MCF 10A (cell line): ENCODE data around the gene C1QTNF3. TPM values are rescaled to one million over a fixed set of nuclear protein-coding genes. Genes with fewer than 3 reads are reported as not detected.

Experiments
- BruUV-seq: library from RNA; stranded (reverse); fragments of 400-500 nt; replicated peaks from 2 replicates; lab custom pipeline; 2021; lab: Mats Ljungman, UMichigan
- CTCF ChIA-PET: fragments of 300-600 bp; sonication (Branson Sonifier 250); formaldehyde crosslinking; extraction: SDS; loops from one replicate; lab custom pipeline; 2021; ENCODE audit warnings: antibody characterized with exemption, inconsistent platforms; lab: Yijun Ruan, JAX
- POLR2A ChIA-PET: fragments of 300-600, 350-650 bp; sonication (Branson Sonifier 250); formaldehyde crosslinking; extraction: SDS; loops from one replicate; lab custom pipeline; 2020; ENCODE audit warnings: antibody characterized with exemption, inconsistent platforms; lab: Yijun Ruan, JAX
- DNase-seq: peaks from one replicate; pipeline ENCODE4 v3.0.0-alpha.2; 2018; ENCODE audit not compliant: unreplicated experiment
- H3K27ac Mint-ChIP-seq: one replicate; pipeline ENCODE4 v1.8.0; 2022; ENCODE audit warnings: mild to moderate bottlenecking, low read depth, mixed read lengths; ENCODE audit not compliant: unreplicated experiment
- H3K27me3 Mint-ChIP-seq: one replicate; pipeline ENCODE4 v1.8.0; 2022; ENCODE audit warnings: mixed read lengths; ENCODE audit not compliant: insufficient read depth, unreplicated experiment
- H3K36me3 Mint-ChIP-seq: one replicate; pipeline ENCODE4 v1.8.0; 2022; ENCODE audit warnings: mild to moderate bottlenecking, moderate library complexity, mixed read lengths; ENCODE audit not compliant: insufficient read depth, unreplicated experiment
- H3K4me1 Mint-ChIP-seq: one replicate; pipeline ENCODE4 v1.8.0; 2022; ENCODE audit warnings: mixed read lengths; ENCODE audit not compliant: insufficient read depth, unreplicated experiment
- H3K4me3 Mint-ChIP-seq: one replicate; pipeline ENCODE4 v1.8.0; 2022; ENCODE audit warnings: mild to moderate bottlenecking, moderate library complexity, mixed read lengths; ENCODE audit not compliant: unreplicated experiment
- H3K9me3 Mint-ChIP-seq: one replicate; pipeline ENCODE4 v1.8.0; 2022; ENCODE audit warnings: mixed read lengths; ENCODE audit not compliant: unreplicated experiment
- intact Hi-C: fragments of 100-400 bp; cut with micrococcal nuclease; formaldehyde crosslinking; loops from 2 replicates; pipeline ENCODE4 v1.14.1; 2022
- total RNA-seq: library from RNA; stranded (reverse); gene quantifications from 2 replicates; pipeline ENCODE4 v1.2.3, GENCODE V29; 2022
- TF ChIP-seq, protein P1 (sequence below): fragments of 200-600 bp; IDR thresholded peaks from one replicate; pipeline ENCODE4 v1.8.0; 2022; ENCODE audit warnings: antibody characterized with exemption, mild to moderate bottlenecking; ENCODE audit not compliant: unreplicated experiment

Gene C1QTNF3
- total RNA-seq, 1 experiment from 2014 or later = 0.49 TPM

DNA sequence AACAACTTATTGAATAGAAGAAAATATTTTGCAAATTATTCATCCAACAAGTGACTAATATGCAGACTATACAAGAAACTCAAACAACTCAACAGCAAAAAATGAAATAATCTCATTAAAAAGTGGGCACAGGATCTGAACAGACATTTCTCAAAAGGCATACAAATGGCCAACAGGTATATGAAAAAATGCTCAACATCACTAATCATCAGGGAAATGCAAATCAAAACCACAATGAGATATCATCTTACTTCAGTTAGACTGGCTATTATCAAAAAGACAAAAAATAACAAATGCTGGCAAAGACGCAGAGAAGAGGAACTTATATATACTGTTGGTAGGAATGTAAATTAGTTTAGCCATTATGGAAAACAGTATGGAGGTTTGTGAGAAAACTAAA lies 33.4 kb downstream of the C1QTNF3 start:
- no peak for DNase-seq
- POLR2A ChIA-PET = interaction anchor here (1.5 to 1.6 kb wide), 2 partner anchors 22 to 53 kb away, joined by 3 to 6 read pairs; no protein-coding TSS in a partner anchor
- no TSS peak for BruUV-seq
- intact Hi-C loops = no loop called here
- TF ChIP-seq, protein P1, sequence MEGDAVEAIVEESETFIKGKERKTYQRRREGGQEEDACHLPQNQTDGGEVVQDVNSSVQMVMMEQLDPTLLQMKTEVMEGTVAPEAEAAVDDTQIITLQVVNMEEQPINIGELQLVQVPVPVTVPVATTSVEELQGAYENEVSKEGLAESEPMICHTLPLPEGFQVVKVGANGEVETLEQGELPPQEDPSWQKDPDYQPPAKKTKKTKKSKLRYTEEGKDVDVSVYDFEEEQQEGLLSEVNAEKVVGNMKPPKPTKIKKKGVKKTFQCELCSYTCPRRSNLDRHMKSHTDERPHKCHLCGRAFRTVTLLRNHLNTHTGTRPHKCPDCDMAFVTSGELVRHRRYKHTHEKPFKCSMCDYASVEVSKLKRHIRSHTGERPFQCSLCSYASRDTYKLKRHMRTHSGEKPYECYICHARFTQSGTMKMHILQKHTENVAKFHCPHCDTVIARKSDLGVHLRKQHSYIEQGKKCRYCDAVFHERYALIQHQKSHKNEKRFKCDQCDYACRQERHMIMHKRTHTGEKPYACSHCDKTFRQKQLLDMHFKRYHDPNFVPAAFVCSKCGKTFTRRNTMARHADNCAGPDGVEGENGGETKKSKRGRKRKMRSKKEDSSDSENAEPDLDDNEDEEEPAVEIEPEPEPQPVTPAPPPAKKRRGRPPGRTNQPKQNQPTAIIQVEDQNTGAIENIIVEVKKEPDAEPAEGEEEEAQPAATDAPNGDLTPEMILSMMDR = no peak
- Mint-ChIP-seq H3K27ac (peak overlapping the region; percentile 57), H3K4me1 (peaks cover 13% of the 10 kb centered on the region), H3K4me3 (no peak overlapping the region), H3K9me3 (no peaks in the 10 kb centered on the region), H3K36me3 (peaks cover 6% of the 10 kb centered on the region), H3K27me3 (no peaks in the 10 kb centered on the region)
- CTCF ChIA-PET = no interaction called here

DNA sequence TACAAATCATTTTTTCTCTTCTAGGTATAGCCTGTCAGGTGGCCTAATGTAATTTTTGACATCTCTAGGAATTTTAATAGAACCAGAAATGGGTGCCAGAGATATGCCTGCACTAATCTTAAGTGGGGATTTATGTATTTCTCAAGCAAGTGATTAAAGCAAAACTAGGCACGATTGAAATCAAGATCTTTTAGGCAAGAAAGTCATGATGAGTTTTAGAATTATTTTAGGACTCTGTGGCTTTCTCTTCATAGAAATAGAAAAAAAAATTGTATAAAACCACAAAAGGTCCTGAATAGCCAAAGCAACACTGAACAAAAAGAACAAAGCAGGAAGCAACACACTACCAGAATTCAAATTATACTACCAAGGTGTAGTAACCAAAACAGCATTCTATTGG lies 34.2 kb downstream of the C1QTNF3 start:
- H3K27me3 Mint-ChIP-seq = no peaks in the 10 kb centered on the region
- intact Hi-C loops = no loop called here
- peak overlapping the region; percentile 57 for H3K27ac Mint-ChIP-seq
- peaks cover 14% of the 10 kb centered on the region for H3K36me3 Mint-ChIP-seq
- H3K9me3 Mint-ChIP-seq = no peaks in the 10 kb centered on the region
- BruUV-seq = no TSS peak
- H3K4me3 Mint-ChIP-seq = peak overlapping the region; percentile 75
- TF ChIP-seq, protein P1 = no peak
- DNase-seq = no peak
- ChIA-PET CTCF (interaction anchor here (0.6 to 1.3 kb wide), 4 partner anchors 11 to 73 kb away, joined by 3 to 6 read pairs (median 4); no protein-coding TSS in a partner anchor), POLR2A (interaction anchor here (0.6 to 1.7 kb wide), 12 partner anchors 8 to 906 kb away, joined by 3 to 10 read pairs (median 4); partner anchors contain the start of genes BRIX1 and RAD1)
- peaks cover 13% of the 10 kb centered on the region for H3K4me1 Mint-ChIP-seq

DNA sequence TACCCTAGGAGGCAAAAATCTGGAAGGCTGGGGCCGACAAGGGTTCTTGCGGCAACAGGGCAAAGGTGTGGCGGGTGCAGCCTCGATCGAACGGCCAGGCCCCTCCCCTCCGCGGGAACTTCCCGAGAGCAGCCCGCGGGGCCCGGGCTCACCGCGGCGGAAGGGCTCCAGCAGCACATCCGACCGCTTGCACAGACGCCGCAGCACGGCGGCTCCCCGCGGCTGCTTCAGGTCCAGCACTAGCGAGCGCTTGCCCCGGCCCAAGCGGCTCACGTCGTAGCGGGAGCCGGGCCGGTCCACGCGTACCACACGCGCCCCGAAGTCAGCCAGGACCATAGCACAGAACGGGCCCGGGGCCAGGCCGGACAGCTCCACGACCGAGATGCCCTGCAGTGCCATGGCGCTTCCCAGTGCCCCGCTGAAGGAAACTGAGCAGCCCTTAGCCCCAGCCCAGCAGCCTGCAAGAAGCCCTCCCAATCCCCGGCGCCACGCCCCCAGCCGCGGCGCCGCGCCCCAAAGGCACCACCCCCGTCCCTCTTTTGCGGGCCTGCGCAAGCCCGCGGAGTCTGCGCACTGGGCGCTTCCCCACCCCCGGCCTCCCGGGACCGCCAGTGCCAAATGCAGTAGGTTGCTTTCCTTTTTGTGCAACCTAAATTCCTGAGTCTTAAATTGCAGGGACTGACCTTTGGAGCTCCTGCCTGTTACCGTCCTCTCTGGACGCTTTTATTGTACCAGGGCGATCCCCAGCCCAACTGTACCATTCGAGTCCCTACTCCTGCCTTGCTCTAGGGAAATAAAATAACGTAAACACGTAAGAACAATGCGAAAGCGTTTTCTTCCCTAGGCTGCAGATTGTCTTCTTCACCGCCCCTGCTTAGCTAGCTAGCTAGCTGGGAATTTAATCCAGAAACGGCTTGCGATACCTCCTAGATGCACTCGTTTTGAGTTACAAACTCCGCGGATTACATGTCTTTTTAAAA lies 35.1 kb downstream of the C1QTNF3 start, which contains the start of gene AMACR:
TSS of gene AMACR (minus strand) at position 430 of the 980 bp plus-strand sequence. CDS start at position 399, 31 bp downstream.
- Mint-ChIP-seq H3K36me3 (peaks cover 23% of the 10 kb centered on the region), H3K4me3 (peak within 1 kb of the TSS; percentile 75), H3K27me3 (no peaks in the 10 kb centered on the region), H3K27ac (peak within 1 kb of the TSS; percentile 57), H3K4me1 (peaks cover 13% of the 10 kb centered on the region), H3K9me3 (no peaks in the 10 kb centered on the region)
- ChIA-PET POLR2A (interaction anchor here (0.5 to 1.7 kb wide), 17 partner anchors 9 to 922 kb away, joined by 3 to 10 read pairs (median 4); partner anchors contain the start of genes BRIX1, DNAJC21 and RAD1), CTCF (interaction anchor here (0.6 to 1.3 kb wide), 7 partner anchors 10 to 954 kb away, joined by 3 to 6 read pairs (median 3); no protein-coding TSS in a partner anchor)
- TF ChIP-seq, protein P1 = no peak
- intact Hi-C loops = no loop called here
- TSS peak; percentile 27 for BruUV-seq
- DNase-seq = peak; percentile 89
